Gastroesophageal sphincter (tissue), 3 donors: ENCODE measurements around the gene INHBE.

Experiments
- POLR2A ChIP-seq, 2 donors: fragments of 450-650 bp; IDR thresholded peaks; one replicate each; pipeline ENCODE4 v1.6.1; 2017; ENCODE audit warnings: antibody characterized with exemption in 2 of 2, mild to moderate bottlenecking in 2 of 2, moderate library complexity in 1 of 2
- POLR2AphosphoS5 ChIP-seq: sonication (generic); formaldehyde crosslinking; IDR thresholded peaks from one replicate; pipeline ENCODE4 v1.6.1; 2017; ENCODE audit warnings: antibody characterized with exemption
- TF ChIP-seq, protein P1 (sequence below), 4 experiments: fragments of 200-600 bp in 2 of 4; fragments of 450-650 bp in 2 of 4; sonication (generic) in 1 of 4; IDR thresholded peaks; one replicate each; pipeline ENCODE4 v1.5.1; 2017 to 2019; ENCODE audit warnings: antibody characterized with exemption in 4 of 4, mild to moderate bottlenecking in 2 of 4, moderate library complexity in 2 of 4

DNA sequence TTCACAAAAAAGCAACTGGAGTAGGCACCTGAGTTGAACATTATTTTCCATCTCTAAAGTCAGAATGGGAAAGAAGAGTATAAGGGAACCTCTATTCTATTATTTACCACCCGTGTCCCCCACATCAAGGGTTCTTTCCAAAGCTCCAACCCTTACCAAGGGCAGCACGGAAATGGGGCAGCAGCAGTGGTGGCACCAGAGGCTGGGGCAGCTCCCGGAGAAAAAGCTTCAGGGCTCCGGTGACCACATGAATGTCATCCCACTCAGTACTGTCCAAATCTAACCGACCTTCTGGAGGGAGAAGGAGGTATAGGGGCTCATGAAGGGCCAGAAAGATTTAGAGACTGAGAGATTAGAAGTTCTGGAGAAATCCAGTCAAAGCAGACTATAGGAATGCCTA is 18.8 kb downstream of the INHBE start:
- TF ChIP-seq, protein P1, sequence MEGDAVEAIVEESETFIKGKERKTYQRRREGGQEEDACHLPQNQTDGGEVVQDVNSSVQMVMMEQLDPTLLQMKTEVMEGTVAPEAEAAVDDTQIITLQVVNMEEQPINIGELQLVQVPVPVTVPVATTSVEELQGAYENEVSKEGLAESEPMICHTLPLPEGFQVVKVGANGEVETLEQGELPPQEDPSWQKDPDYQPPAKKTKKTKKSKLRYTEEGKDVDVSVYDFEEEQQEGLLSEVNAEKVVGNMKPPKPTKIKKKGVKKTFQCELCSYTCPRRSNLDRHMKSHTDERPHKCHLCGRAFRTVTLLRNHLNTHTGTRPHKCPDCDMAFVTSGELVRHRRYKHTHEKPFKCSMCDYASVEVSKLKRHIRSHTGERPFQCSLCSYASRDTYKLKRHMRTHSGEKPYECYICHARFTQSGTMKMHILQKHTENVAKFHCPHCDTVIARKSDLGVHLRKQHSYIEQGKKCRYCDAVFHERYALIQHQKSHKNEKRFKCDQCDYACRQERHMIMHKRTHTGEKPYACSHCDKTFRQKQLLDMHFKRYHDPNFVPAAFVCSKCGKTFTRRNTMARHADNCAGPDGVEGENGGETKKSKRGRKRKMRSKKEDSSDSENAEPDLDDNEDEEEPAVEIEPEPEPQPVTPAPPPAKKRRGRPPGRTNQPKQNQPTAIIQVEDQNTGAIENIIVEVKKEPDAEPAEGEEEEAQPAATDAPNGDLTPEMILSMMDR (IDR thresholded peaks at IDR 0.05), result no peak
- TF ChIP-seq POLR2AphosphoS5 (no peak), POLR2A (IDR thresholded peaks at IDR 0.05) (no peak)
